Adrenal gland (tissue), 12 donors: ENCODE results near the gene C10orf90. TPM values are rescaled to one million over a fixed set of nuclear protein-coding genes. Genes with fewer than 3 reads are reported as not detected.

Source experiments
- DNase-seq, 7 donors: peaks; one replicate each; pipeline ENCODE4 v3.0.0-alpha.2; 2019 to 2020
- H3K27ac ChIP-seq, 5 donors: fragments of 200-600 bp; sonication (generic) in 4 of 5; 1 replicate in 3 of 5; 2 replicates in 2 of 5; pipeline versions ENCODE4 v1.5.1 to v1.8.0; 2016 to 2020; ENCODE audit warnings: mild to moderate bottlenecking in 1 of 5
- H3K27me3 ChIP-seq: fragments of 200-600 bp; 2 replicates; pipeline ENCODE4 v1.8.0; 2021
- H3K36me3 ChIP-seq, 2 donors: fragments of 200-600 bp; replicated peaks in 1 of 2; 1 replicate in 1 of 2; 2 replicates in 1 of 2; pipeline versions ENCODE4 v1.5.1 to v1.8.0; 2018 to 2022
- H3K4me1 ChIP-seq, 2 donors: fragments of 200-600 bp; replicated peaks in 1 of 2; 1 replicate in 1 of 2; 2 replicates in 1 of 2; pipeline versions ENCODE4 v1.5.1 to v1.8.0; 2018 to 2021
- H3K4me3 ChIP-seq, 4 donors: fragments of 200-600 bp; sonication (generic) in 3 of 4; one replicate each; pipeline ENCODE4 v1.5.1; 2016 to 2018
- H3K9me3 ChIP-seq, 3 donors: fragments of 200-600 bp; sonication (generic) in 1 of 3; replicated peaks in 1 of 3; 1 replicate in 2 of 3; 2 replicates in 1 of 3; pipeline versions ENCODE4 v1.5.1 to v1.8.0; 2016 to 2021
- CTCF ChIP-seq, 6 experiments: fragments of 450-650 bp in 4 of 6; fragments of 200-600 bp in 2 of 6; sonication (generic) in 1 of 6; IDR thresholded peaks; 1 replicate in 5 of 6; 2 replicates in 1 of 6; pipeline versions ENCODE4 v1.5.1 to v1.8.0; 2016 to 2021; ENCODE audit warnings: antibody characterized with exemption in 6 of 6, mild to moderate bottlenecking in 2 of 6, moderate library complexity in 1 of 6
- POLR2A ChIP-seq, 2 donors: fragments of 450-650 bp; IDR thresholded peaks; one replicate each; pipeline ENCODE4 v1.6.1; 2017; ENCODE audit warnings: antibody characterized with exemption in 2 of 2, mild to moderate bottlenecking in 2 of 2, moderate library complexity in 1 of 2
- WGBS, 4 donors: extraction: QIAGEN DNeasy Blood & Tissue Kit in 2 of 4; methylation state at CpG; one replicate each; pipeline versions ENCODE4 v1.1.5 to v1.1.7; 2013 to 2017; 5-methylcytosine and 5-hydroxymethylcytosine counted together
- intact Hi-C, 2 donors: fragments of 100-400 bp; cut with DNase I; formaldehyde crosslinking; loops; one replicate each; pipeline versions ENCODE4 v1.14.1 to v1.15.0; 2022 to 2023
- polyA plus RNA-seq, 3 donors: library from polyadenylated mRNA; stranded (reverse); fragments of 200-250 nt in 2 of 3; fragments of 350-450 nt in 1 of 3; fragmentation: Illumina TruSeq in 1 of 3; extraction: RNeasy Lipid Tissue Mini Kit (QIAGEN cat#74804) in 1 of 3; gene quantifications; one replicate each; pipeline ENCODE4 v1.2.3, GENCODE V29; 2013 to 2014
- total RNA-seq, 9 donors: library from RNA; depleted of rRNA in 4 of 9; stranded (reverse); fragments of >200 nt in 4 of 9; fragments of 120-200 nt in 1 of 9; fragmentation: NEBNext Ultra II Directional in 1 of 9; extraction: Animal tissue kit (Norgen Biotek cat#: 25700) in 1 of 9; gene quantifications; one replicate each; pipeline versions ENCODE4 v1.1.0 to v1.2.4, GENCODE V29; 2013 to 2023
- donor health status: healthy with polysubstance abuse.
- donor health status: Bipolar disorder and iron deficiency.
- donor health status: DM: yes; HTN: yes; CAD: no.
- donor health status: DM: no; HTN: no; CAD: no.
- donor health status: DM: no; HTN: no; CAD: no.
- donor health status: DM: yes; HTN: yes; CAD: no.

C10orf90 gene
- total and polyA plus RNA-seq, 12 donors: 0.10 to 0.18 TPM; not detected in 10

DNA sequence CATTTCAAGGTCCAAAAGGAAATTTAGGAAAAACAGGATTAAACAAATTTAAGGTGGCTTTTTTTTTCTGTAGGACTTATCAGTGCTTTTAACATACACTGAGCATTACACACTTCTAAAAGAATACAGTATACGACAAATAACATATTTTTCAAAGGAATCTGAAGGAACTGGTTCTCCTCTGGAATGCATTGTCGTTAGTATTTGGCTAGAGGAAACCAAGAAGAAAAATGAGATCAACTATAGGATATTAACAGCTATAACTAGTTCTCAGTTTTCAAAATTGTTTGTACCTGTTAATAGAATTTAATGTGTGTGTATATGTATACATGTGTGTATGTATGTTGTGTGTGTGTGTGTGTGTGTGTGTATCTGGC lies 232.1 kb downstream of the C10orf90 start:
- Histone ChIP-seq H3K4me1 (no peaks in the 10 kb centered on the region), H3K4me3 (no peak overlapping the region), H3K27me3 (no peaks in the 10 kb centered on the region), H3K36me3 (no peaks in the 10 kb centered on the region), H3K9me3 (no peaks in the 10 kb centered on the region), H3K27ac (no peak overlapping the region)
- no peak for TF ChIP-seq CTCF (IDR thresholded peaks at IDR 0.05)
- no peak for TF ChIP-seq POLR2A (IDR thresholded peaks at IDR 0.05)
- no peak for DNase-seq
- WGBS, 4 donors: 66 to 84% (median 71%) methylated on average over 2 of the region's 2 CpGs
- intact Hi-C loops: no loop called here

DNA sequence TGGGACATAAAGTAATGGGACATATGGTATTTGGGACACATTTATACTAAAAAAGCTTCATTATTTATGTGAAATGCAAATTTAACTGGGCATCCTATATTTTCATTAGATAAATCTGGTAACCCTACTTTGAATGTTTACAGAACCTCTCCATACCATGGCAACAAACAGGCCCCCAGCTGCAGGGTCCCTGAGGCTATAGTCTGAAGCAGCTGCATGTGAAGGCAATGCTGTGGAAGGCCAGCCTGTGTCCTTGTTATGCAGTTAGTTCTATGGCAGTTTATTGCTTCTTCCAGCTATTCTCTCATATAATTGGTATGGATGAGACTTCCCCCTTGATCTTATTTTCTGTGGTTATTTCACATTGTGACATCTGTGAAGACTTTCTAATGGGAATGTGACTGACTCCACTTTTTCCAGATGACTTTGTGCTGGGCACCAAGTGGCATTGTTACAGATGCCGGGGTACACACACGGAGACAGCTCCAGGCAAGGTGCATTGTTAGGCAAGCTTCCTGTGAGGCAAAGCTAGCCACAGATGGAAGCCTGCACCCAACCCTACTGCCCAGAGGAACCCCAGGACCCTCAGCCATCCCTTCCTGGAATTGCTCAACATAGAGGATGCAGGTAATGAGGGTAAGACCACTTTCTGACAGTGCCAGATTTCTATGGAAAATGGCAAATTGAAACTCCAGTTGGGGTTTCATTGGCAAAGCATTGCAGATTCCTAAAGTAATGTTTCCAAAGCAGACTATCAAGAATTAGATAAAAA lies 232.7 kb downstream of the C10orf90 start:
- no peak for DNase-seq
- Histone ChIP-seq H3K4me3 (no peak overlapping the region), H3K9me3 (no peaks in the 10 kb centered on the region), H3K27me3 (no peaks in the 10 kb centered on the region), H3K36me3 (no peaks in the 10 kb centered on the region), H3K27ac (no peak overlapping the region), H3K4me1 (no peaks in the 10 kb centered on the region)
- WGBS, 4 donors: 78 to 92% (median 89%) methylated on average over 2 of the region's 2 CpGs
- intact Hi-C loops: no loop called here
- no peak for TF ChIP-seq POLR2A (IDR thresholded peaks at IDR 0.05)
- TF ChIP-seq CTCF (IDR thresholded peaks at IDR 0.05): no peak

DNA sequence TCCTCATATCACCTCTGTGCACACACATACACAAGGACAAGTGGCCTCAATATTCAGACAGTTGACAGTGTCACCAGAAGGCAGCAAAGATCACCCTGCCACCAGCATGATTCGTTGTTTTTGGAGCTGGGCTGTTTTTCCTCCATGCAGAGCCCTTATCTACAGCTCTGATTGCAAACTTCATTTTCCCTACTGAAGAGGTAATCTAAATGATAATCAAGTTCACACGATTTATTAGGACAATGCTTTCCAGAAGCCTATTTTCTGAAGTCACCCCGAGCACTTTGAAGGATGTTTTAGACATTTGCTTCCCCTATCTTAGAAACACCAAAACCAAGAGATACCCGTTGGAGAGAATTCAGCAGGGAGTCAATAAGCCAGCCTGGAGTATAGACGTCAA lies 236.3 kb downstream of the C10orf90 start:
- WGBS, 4 donors: 55 to 66% (median 62%) methylated on average over 5 of the region's 5 CpGs
- Histone ChIP-seq H3K27me3 (no peaks in the 10 kb centered on the region), H3K4me3 (no peak overlapping the region), H3K4me1 (no peaks in the 10 kb centered on the region), H3K27ac (no peak overlapping the region), H3K36me3 (no peaks in the 10 kb centered on the region), H3K9me3 (no peaks in the 10 kb centered on the region)
- intact Hi-C loops: no loop called here
- DNase-seq: no peak
- TF ChIP-seq POLR2A (IDR thresholded peaks at IDR 0.05): no peak
- TF ChIP-seq CTCF (IDR thresholded peaks at IDR 0.05): no peak

GRCh38 chr10:126433351-126433750 lies 237.1 kb downstream of the C10orf90 start:
- Histone ChIP-seq H3K27me3 (no peaks in the 10 kb centered on the region), H3K9me3 (no peaks in the 10 kb centered on the region), H3K4me1 (no peaks in the 10 kb centered on the region), H3K4me3 (no peak overlapping the region), H3K27ac (no peak overlapping the region), H3K36me3 (no peaks in the 10 kb centered on the region)
- no peak for DNase-seq
- intact Hi-C loops: no loop called here
- no peak for TF ChIP-seq CTCF (IDR thresholded peaks at IDR 0.05)
- TF ChIP-seq POLR2A (IDR thresholded peaks at IDR 0.05): no peak
- 63 to 71% (median 67%) methylated on average over 5 of the region's 5 CpGs for WGBS, 4 donors
